HFFc6 (cell line): ENCODE measurements around the gene ADGRG2. TPM values are rescaled to one million over a fixed set of nuclear protein-coding genes. Genes with fewer than 3 reads are reported as not detected.

ENCODE experiments used
- DNase-seq: peaks from one replicate; pipeline ENCODE4 v3.0.0-alpha.2; 2018
- H3K27ac Mint-ChIP-seq: 2 replicates; pipeline ENCODE4 v1.8.0; 2020; ENCODE audit warnings: mild to moderate bottlenecking, mixed read lengths
- H3K27me3 Mint-ChIP-seq: 2 replicates; pipeline ENCODE4 v1.8.0; 2021; ENCODE audit warnings: mild to moderate bottlenecking, moderate library complexity, mixed read lengths; ENCODE audit not compliant: insufficient read depth
- H3K36me3 Mint-ChIP-seq: 2 replicates; pipeline ENCODE4 v1.8.0; 2021; ENCODE audit warnings: low read depth, mixed read lengths
- H3K4me1 Mint-ChIP-seq: 2 replicates; pipeline ENCODE4 v1.8.0; 2020; ENCODE audit warnings: low read depth, mixed read lengths
- H3K4me3 Mint-ChIP-seq: 2 replicates; pipeline ENCODE4 v1.8.0; 2020; ENCODE audit warnings: mild to moderate bottlenecking, moderate library complexity, mixed read lengths
- H3K9me3 Mint-ChIP-seq: 2 replicates; pipeline ENCODE4 v1.8.0; 2020; ENCODE audit warnings: mild to moderate bottlenecking, mixed read lengths
- total RNA-seq, 6 experiments: library from RNA; stranded (reverse); fragmentation: NEBNext Ultra II Directional; extraction: Animal tissue kit (Norgen Biotek cat#: 25700); gene quantifications; 2 replicates in 1 of 6; 3 replicates in 5 of 6; pipeline ENCODE4 v1.2.3, GENCODE V29; 2021
- TF ChIP-seq, protein P1 (sequence below): fragments of 200-600 bp; sonication (generic); IDR thresholded peaks from 2 replicates; pipeline ENCODE4 v1.5.0; 2021; ENCODE audit warnings: antibody characterized with exemption, mild to moderate bottlenecking

ADGRG2 gene
- total RNA-seq, 6 experiments from 2014 or later = not detected

- H3K4me1 Mint-ChIP-seq = no peaks in the 10 kb centered on the region
- H3K27me3 Mint-ChIP-seq = peaks cover 8% of the 10 kb centered on the region
- no peaks in the 10 kb centered on the region for H3K36me3 Mint-ChIP-seq
- H3K27ac Mint-ChIP-seq = no peak overlapping the region
- TF ChIP-seq, protein P1, sequence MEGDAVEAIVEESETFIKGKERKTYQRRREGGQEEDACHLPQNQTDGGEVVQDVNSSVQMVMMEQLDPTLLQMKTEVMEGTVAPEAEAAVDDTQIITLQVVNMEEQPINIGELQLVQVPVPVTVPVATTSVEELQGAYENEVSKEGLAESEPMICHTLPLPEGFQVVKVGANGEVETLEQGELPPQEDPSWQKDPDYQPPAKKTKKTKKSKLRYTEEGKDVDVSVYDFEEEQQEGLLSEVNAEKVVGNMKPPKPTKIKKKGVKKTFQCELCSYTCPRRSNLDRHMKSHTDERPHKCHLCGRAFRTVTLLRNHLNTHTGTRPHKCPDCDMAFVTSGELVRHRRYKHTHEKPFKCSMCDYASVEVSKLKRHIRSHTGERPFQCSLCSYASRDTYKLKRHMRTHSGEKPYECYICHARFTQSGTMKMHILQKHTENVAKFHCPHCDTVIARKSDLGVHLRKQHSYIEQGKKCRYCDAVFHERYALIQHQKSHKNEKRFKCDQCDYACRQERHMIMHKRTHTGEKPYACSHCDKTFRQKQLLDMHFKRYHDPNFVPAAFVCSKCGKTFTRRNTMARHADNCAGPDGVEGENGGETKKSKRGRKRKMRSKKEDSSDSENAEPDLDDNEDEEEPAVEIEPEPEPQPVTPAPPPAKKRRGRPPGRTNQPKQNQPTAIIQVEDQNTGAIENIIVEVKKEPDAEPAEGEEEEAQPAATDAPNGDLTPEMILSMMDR = no peak
- no peak overlapping the region for H3K4me3 Mint-ChIP-seq
- DNase-seq = no peak
- peaks cover 12% of the 10 kb centered on the region; the same call in 1 of the 2 replicates for H3K9me3 Mint-ChIP-seq
Measured at GRCh38 chrX:19089555-19090040, 32.7 kb downstream of the ADGRG2 start.

- Mint-ChIP-seq H3K27me3 (peaks cover 8% of the 10 kb centered on the region), H3K9me3 (peaks cover 12% of the 10 kb centered on the region; the same call in 1 of the 2 replicates), H3K36me3 (no peaks in the 10 kb centered on the region), H3K4me1 (no peaks in the 10 kb centered on the region), H3K4me3 (no peak overlapping the region), H3K27ac (no peak overlapping the region)
- TF ChIP-seq, protein P1 = no peak
- DNase-seq = no peak
Measured at GRCh38 chrX:19086102-19086772, 36.0 kb downstream of the ADGRG2 start.

DNA sequence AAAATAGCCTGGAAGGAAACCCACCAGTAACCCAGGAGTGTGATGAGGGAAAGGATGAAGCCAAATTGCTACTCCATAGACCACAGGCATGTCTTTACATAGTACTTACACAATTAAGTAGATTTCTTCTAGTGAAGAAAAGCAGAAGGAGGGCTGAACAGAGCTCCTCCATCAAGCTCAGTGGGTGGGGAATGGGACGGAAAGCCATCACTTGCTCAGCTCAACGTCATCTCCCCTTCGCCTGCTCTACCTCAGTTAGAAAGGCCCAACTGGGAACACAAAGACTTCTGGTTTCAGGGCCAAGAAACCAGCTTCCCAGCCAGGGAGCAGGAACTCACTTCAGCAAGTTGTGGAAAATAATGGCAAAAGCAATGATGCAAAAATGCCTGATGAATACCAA is 36.6 kb downstream of the ADGRG2 start:
- TF ChIP-seq, protein P1 = no peak
- H3K27me3 Mint-ChIP-seq = peaks cover 8% of the 10 kb centered on the region
- H3K27ac Mint-ChIP-seq = no peak overlapping the region
- no peak overlapping the region for H3K4me3 Mint-ChIP-seq
- DNase-seq = no peak
- peaks cover 8% of the 10 kb centered on the region; the same call in 1 of the 2 replicates for H3K9me3 Mint-ChIP-seq
- H3K36me3 Mint-ChIP-seq = no peaks in the 10 kb centered on the region
- H3K4me1 Mint-ChIP-seq = no peaks in the 10 kb centered on the region

DNA sequence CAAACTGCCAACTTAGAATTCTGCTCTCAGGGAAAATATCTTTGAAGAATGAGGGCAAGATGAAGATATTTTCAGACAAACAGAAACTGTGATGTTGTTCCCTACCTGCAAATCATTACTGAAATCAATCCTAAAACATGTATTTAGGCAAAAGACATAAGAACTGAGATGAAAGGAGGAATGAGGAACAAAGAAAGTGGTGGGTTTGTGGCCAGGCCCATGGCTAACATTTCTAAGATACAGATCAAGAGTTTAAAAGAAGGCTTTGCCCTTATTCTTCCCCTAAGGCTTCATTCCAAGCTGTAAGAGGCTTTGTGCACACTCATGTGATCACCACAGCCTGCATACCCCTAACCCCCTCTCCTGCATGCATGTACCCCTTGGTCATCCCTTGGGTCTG is 46.5 kb downstream of the ADGRG2 start:
- Mint-ChIP-seq H3K27ac (no peak overlapping the region), H3K27me3 (no peaks in the 10 kb centered on the region), H3K4me1 (no peaks in the 10 kb centered on the region), H3K4me3 (no peak overlapping the region), H3K9me3 (no peaks in the 10 kb centered on the region), H3K36me3 (no peaks in the 10 kb centered on the region)
- no peak for DNase-seq
- TF ChIP-seq, protein P1 = no peak

DNA sequence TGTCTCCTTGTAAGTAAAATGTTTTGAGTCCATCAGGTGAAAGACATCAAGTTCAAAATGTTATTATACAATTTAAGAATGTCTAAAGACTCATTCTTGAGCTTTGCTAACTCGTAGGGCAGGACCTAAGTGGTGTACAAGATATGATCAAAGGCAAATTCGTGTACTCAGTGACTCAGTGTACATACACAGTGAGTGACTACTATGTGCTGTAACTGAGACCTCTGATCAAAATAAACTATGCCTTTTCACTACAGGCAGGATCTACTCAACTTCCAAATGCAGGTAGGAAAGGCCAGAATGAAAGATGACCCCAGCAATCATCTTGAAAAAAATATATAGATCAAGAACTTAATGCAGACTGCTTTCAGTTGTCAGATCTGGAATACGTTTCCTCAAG is 49.9 kb downstream of the ADGRG2 start:
- no peaks in the 10 kb centered on the region for H3K4me1 Mint-ChIP-seq
- H3K27ac Mint-ChIP-seq = no peak overlapping the region

More for the DNA sequence above, 49.9 kb downstream of the ADGRG2 start:
- no peak overlapping the region for H3K4me3 Mint-ChIP-seq
- no peaks in the 10 kb centered on the region for H3K9me3 Mint-ChIP-seq
- H3K27me3 Mint-ChIP-seq = peaks cover 2% of the 10 kb centered on the region
- H3K36me3 Mint-ChIP-seq = no peaks in the 10 kb centered on the region
- DNase-seq = no peak
- TF ChIP-seq, protein P1 = no peak
